Fibroblast of villous mesenchyme (primary cell): ENCODE measurements around the gene OPRL1. TPM values are rescaled to one million over a fixed set of nuclear protein-coding genes. Genes with fewer than 3 reads are reported as not detected.
A peak's percentile ranks its signal among the peaks of the same experiment; 100 is the strongest.

Experiments
- DNase-seq: peaks from one replicate; pipeline ENCODE4 v3.0.0-alpha.2; 2010; ENCODE audit warnings: low read depth
- H3K4me3 ChIP-seq: 2 replicates; pipeline ENCODE4 v1.5.1; 2011; ENCODE audit warnings: low read depth, mild to moderate bottlenecking, low read length
- CTCF ChIP-seq: IDR thresholded peaks from 2 replicates; pipeline ENCODE4 v1.5.1; 2012; ENCODE audit warnings: low read depth, mild to moderate bottlenecking, low read length; ENCODE audit not compliant: insufficient read depth
- total RNA-seq: library from RNA; depleted of rRNA; stranded (reverse); fragments of >200 nt; gene quantifications from 2 replicates; pipeline ENCODE4 v1.2.3, GENCODE V29; 2012

Gene OPRL1
- total RNA-seq, 1 donor = 1.7 TPM

- H3K4me3 ChIP-seq = no peak overlapping the region
- TF ChIP-seq CTCF = no peak
- no peak for DNase-seq
Measured at GRCh38 chr20:64137598-64138031, 57.7 kb downstream of the OPRL1 start.

DNA sequence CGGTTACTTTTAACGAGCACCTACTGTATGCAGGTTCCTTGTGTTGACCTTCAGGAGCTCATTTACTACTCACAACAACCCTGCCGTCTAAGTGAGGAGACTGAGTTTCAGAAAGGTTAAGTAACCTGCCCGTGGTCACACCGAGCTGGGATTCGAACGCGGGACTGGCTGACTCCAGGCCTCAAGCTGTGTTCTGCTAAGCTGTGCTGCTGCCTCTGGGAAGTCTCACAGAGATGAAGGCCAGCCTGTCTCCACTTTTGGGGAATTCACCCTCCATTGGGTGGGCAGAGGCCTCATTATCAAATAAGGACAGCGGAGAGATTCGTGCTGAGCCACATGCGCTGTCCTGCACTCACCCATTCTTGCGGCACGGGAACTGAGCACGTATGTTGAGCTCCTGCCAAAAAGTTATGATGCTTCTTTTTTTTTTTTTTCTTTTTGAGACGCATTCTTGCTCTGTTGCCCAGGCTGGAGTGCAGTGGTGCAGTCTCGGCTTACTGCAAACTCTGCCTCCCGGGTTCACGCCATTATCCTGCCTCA lies 58.5 kb downstream of the OPRL1 start:
- no peak overlapping the region for H3K4me3 ChIP-seq
- no peak for TF ChIP-seq CTCF
- no peak for DNase-seq

- no peak overlapping the region for H3K4me3 ChIP-seq
- no peak for TF ChIP-seq CTCF
- no peak for DNase-seq
Measured at GRCh38 chr20:64139199-64140060, 59.5 kb downstream of the OPRL1 start.

GRCh38 chr20:64140061-64140931 lies 60.4 kb downstream of the OPRL1 start:
- TF ChIP-seq CTCF = no peak
- no peak for DNase-seq
- H3K4me3 ChIP-seq = no peak overlapping the region

GRCh38 chr20:64140956-64141355 lies 61.1 kb downstream of the OPRL1 start:
- no peak for TF ChIP-seq CTCF
- no peak overlapping the region for H3K4me3 ChIP-seq
- no peak for DNase-seq

DNA sequence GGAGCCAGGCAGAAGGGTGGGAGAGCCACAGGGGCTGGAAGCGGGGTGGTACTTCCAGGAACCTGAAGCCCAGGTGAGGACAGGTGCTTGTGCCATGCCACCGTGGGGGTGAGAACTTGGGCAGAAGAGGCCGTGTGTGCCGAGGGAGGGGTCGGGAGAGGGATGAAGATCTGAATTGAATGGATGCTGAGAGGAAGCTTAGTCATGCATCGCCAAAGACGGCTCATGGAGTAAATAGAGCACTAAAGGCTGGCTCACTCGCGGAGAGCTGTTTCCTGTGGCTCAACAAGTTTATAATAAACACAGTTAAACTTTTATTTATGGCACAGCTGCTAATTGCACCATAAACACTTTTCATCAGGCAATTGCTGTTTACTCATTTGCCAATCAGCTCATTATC lies 62.7 kb downstream of the OPRL1 start:
- peak; percentile 12 for DNase-seq
- no peak for TF ChIP-seq CTCF
- H3K4me3 ChIP-seq = no peak overlapping the region
